NCI-H748 (cell line): ENCODE data around the gene AHCY.
"Not testable (repeated sequence)": the region's sequence is repeated elsewhere in the genome, so short reads cannot be mapped to it uniquely, and the experiment has no call there.

Experiments used
- DNase-seq: peaks from one replicate; lab custom pipeline; 2025; ENCODE audit not compliant: unreplicated experiment; lab: John Stamatoyannopoulos, UW

AHCY gene

DNA sequence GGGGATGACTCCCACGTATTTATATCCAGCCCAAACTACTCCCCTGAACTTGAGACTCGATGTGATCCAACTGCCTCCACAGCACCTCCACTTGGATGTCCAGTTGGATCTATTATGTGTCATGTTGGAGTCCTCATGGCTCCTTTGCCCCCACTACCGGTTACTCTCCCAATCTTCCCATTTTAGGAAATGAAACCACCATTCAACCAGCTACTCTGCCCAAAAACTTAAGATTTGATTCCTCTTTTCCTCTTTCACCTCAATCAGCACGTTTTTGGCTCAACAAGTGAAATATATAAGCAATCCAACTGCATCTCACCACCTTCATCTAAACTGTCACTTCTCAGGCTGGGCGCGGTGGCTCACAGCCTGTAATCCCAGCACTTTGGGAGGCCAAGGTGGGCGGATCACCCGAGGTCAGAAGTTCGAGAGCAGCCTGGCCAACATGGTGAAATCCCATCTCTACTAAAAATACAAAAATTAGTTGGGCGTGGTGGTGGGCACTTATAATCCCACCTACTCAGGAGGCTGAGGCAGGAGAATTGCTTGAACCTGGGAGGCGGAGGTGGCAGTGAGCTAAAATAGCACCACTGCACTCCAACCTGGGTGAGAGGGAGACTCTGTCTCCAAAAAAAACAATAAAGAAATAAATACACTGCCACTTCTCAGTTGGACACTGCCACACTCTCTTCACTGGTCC is 3.4 kb downstream of the AHCY start:
- DNase-seq, result no peak

DNA sequence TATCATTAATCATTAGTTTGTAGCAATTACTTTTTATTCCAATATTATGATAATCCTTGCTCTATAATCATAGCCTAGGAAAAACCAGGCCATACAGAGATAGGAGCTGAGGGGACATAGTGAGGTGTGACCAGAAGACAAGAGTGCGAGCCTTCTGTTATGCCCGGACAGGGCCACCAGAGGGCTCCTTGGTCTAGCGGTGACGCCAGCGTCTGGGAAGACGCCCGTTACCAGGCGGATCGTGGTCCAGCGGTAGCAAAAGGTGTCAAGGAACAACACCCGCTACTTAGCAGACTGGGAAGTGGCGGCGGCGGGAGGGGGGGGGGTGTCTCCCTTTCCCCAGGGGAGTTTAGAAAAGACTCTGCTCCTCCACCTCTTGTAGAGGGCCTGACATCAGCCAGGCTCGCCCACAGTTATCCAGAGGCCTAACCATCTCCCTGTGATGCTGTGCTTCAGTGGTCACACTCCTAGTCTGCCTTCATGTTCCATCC is 4.8 kb downstream of the AHCY start:
- DNase-seq, result not testable (repeated sequence)

DNA sequence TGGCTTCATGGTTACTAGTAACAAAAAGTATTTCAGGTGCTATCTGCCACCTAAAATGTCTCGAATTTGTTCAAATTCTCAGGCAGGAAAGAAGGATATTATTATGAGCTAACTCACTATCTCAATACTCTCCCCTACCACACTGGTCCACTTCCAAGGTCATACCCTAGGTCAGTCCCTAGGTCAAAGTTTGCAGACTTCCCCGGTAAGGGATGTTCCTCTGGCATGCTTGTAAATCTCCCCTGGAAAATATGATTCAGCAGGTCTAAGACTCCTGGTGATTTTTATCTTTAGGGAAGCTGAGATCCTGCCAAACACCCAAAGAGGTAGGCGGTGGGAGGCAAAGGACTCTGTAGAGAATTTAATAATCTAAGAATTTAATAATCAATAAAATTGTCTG is 6.7 kb downstream of the AHCY start:
- DNase-seq, result no peak

DNA sequence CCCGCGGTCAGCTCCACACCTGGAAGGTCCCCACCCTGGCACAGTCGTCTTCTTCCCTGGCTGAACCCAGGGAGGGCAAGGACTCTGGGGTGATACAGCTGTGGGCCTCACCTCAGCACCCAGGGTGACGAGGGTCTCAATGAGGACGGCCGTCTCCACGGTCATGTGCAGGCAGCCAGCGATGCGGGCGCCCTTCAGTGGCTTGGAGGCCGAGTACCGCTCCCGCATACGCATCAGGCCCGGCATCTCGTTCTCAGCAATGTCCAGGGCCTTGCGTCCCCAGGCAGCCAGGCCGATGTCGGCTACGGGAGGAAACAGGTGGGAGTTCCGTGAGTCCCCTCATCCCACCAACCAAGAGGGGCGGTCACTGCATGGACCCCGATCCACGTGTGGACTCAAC is 7.9 kb downstream of the AHCY start:
- no peak for DNase-seq

DNA sequence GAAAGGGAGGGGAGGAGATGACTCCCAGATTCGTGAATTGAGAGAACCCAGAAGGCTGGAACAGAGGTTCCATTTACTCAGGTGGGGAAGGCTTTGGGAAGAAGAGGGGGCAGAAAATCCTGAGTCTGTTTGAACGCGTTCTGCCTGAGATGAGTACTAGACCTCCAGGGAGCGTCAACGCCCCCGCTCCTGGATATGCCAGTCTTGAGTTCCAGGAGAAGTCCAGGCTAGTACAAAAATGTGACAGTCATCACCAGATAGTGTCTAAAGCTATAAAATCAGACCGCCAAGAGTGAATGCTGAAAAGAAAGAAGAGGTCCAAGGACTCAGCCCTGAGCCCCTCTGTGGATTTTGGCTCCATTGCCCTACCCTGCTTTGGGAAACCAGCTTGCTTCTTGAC is 8.6 kb downstream of the AHCY start:
- no peak for DNase-seq

DNA sequence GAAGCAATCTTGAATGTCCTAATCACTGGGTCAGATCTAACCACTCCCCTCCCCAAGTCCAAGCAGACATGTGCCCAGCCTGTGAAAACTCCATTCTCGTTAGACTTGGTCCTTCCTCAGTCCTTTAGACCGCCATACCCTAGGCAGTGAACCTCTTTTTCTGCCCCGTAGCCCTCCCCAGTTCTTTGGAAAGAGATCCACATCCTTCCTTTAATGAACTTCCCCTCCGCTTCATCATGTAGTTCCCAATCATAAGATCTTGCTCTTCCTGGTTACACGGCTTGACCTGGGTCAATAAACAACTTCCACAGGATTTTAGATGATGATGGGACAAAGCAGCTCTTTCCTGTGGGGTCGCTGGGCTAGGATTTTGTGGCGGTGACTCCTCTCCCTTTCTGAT is 9.6 kb downstream of the AHCY start:
- no peak for DNase-seq

DNA sequence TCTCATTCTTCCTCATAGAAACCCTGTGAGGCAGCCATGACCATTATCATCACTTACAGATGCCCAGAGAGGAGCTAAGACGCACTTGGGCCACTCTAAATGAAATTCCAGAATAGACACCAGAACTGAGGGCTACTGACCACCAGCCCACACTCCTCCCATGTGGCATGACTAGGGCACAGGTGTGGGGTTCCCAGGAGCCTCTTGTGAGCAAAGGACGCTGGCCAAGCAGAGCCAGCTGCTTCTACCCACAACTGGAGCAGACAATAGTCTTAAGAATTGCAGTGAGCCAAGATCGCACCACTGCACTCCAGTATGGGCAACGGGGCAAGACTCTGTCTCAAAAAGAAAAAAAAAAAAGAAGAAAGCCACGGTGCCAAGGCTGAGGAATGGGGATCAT is 10.0 kb downstream of the AHCY start:
- no peak for DNase-seq

DNA sequence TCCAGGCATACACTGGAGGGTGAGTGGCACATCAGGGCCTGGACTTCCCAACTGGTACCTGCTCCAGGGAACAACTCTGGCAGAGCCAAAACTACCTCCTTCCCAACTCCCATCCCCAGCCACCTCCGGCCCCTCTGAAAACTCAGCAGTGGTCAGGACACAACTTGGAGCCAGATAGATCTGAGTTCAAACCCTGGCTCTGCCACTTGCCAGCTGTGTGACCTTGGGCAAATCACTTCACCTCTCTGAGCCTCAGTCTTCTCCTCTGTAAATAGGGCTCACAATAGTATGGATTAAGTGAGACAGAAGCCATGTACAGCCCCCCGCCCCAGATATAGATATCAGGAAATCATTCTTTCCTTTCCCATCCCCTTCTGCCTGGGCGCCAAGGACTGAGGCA is 10.7 kb downstream of the AHCY start:
- DNase-seq, result no peak

DNA sequence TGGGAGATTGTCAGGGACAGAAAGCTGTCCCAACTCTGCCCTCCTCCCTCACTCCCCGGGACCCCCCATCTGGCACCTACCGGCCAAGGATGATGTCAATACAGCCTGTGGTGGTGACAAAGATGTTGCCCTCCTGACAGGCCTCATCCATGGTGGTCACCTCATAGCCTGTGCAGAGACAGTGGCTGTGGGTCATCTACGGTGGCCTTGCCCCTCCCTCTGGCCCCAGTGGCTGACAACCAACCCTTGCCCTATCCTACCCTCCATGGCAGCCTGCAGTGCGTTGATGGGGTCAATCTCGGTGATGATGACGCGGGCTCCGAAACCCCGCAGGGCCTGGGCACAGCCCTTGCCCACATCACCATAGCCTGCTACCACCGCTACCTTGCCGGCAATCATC is 12.7 kb downstream of the AHCY start:
- no peak for DNase-seq

DNA sequence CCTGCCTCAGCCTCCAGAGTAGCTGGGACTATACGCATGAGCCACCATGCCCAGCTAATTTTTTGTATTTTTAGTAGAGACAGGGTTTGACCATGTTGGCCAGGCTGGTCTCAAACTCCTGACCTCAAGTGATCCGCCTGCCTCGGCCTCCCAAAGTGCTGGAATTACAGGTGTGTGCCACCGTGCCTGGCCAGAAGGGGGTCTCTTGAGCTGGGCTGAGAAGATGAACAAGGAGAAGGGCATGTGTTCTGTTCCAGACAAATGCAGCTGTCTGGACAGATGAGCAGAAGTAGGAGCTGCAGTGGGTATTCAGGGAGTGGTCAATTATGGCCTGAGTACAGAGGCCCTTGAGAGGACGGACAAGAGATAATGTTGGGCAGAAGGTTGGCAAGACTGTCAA is 15.7 kb downstream of the AHCY start:
- not testable (repeated sequence) for DNase-seq

DNA sequence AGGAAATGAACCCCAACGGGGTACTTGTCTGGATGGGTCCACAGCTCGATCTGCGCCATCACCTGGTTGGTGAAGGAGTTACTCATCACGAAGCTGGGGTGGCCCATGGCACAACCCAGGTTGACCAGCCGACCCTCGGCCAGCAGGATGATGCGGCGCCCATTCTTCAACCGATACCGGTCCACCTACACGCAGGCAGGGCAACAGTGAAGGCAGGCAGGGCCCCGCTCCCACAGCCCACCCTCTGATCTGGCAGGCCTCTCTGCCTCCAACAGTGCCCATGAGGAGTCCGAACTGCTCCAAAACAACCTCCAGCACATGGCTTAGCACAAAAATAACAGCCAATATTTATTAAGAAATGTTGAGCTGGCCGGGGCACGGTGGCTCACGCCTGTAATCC is 17.7 kb downstream of the AHCY start:
- DNase-seq, result no peak

DNA sequence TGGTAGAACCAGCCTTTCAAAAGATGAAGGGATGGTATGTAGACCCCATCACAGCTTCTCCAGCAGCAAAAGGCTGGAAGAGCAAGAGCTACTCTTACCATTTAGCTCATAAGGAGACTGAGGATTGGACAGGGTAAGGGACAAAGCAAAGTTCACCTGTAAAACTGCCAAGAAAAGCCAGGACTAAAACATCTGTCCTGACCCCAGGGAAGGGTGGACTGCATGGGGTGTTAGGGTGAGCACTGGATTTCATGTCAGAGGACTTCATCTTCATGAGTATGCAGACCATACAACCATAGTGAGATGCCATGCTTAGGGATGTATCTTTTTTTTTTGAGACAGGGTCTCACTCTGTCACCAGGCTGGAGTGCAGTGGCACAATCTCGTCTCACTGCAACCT is 19.3 kb downstream of the AHCY start:
- DNase-seq, result no peak

DNA sequence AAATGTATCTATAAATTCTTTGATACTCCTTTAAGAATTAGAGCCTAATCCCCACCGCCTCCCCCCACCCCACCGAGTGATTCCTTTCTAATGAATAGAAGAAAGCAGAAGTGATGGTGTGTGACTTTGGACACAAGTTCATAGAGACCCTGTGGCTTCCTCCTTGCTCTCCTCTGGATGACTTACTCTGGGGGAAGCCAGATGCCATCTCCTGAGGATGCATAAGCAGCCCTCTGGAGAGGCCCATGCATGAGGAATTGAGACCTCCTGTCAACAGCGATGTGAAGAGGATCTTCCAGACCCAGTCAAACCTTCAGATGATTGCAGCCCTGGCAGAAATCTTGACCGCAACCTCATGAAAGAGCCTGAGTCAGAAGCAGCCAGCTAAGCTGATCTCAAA is 21.1 kb downstream of the AHCY start:
- DNase-seq, result no peak

DNA sequence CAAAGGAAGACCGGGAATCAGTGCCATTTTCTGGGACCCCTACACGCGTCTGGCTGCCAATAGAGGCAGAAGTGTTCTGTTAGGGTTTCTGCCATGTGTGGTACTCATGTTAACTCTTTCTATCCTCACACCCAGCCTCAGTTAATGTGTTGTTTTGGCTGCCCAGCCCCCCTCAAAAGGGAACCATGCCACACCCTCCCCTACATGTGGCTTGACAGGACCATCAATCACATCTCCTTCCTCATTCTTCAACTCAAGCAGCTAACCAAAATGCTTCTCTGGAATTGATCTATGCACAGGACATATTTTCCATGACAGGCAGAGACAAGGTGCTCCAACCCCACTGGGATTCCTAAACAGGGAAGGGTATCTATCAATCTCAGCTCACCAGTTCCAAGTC is 22.0 kb downstream of the AHCY start:
- no peak for DNase-seq

DNA sequence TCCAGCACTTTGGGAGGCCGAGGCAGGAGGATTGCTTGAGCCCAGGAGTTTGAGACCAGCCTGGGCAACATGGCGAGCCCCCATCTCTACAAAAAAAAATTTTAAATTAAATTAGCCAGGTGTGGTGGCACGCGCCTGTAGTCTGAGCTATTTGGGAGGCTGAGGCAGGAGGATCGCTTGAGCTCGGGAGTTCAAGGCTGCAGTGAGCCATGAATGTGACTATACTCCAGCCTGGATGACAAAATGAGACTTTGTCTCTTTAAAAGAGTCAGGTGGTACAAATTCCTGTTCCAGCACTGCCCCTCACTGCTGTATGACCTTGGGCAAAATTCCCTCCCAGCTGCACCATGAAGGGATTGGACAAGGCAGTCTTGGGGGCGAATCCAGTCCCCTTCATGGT is 28.5 kb downstream of the AHCY start:
- DNase-seq, result no peak

DNA sequence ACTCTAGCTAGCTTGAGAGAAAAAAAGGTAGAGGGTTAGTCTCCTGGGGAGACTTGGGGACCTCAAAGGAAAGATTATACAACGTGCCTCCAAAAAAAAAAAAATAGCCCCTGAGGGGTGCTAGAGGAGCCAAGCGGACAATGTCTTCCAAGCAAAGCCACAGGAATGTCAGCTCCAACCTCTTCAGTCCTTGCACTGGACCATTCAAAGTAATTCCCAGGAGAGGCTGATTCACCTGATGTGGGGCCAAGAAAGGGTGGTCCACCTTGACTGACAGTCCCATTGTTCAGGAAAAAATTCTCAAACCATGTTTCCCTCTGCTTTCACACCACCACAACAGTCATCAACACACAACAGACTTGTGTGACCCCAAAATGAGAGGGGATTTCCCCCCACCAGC is 31.2 kb downstream of the AHCY start:
- DNase-seq, result no peak

DNA sequence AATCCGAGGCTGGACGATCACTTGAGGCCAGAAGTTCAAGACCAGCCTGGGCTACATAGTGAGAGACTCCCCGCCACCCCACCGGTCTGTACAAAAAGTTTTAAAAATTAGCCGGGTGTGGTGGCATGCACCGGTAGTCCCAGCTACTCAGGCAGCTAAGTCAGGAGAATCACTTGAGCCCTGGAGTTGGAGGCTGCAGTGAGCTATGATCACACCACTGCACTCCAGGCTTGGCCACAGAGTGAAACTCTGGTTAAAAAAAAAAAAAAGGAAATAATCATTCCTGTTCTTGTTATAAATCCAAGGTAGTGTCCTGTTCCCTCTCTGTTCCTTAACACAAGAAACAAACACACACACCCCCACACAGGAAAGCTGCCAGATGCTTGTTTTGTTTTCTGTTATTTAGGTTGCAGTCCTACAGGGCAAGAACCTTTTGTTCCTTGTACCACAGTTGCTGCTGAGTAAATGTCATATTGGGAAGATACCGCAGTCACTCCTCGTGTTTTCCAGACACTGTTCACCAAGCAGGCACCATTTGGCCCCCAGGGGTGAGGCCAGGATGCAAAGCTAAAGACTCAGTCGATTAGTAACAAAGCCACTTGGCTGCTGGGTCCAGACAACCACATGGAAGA is 33.0 kb downstream of the AHCY start:
- no peak for DNase-seq

DNA sequence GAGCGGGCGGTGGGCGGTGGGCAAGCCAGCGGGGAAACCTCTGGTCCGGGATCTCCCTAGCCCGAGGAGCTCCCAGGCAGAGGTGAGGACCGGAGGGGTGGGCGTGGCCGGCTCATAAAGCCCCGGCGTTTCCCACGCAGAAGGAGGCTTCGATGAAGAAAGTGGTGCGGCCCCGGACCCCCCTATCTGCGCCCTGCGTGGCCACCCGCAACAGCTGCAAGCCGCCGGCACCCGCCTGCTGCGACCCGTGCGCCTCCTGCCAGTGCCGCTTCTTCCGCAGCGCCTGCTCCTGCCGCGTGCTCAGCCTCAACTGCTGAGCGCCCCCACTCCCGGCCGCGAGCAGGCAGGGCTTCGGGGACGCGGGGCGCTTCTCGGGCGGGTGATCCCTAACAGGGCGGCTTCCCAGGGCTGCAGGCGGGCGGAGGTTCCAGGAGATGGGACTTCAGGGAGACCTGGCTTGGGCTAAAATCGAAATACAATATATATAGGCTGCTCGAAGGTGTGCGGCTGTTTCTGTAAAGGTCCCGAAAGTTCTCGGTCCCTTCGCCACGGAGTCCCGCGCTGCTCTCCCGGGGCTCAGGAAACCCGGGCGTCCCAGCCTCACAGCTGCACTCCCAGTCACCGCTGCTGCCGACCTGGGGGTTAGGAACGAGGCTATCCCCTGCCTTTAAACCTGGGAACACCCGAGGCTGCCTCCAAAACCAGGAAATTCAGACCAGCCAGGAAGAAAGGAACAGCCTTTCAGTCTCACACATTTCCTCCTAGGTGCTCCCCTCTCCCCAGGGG is 34.1 kb downstream of the AHCY start:
- DNase-seq, result no peak

DNA sequence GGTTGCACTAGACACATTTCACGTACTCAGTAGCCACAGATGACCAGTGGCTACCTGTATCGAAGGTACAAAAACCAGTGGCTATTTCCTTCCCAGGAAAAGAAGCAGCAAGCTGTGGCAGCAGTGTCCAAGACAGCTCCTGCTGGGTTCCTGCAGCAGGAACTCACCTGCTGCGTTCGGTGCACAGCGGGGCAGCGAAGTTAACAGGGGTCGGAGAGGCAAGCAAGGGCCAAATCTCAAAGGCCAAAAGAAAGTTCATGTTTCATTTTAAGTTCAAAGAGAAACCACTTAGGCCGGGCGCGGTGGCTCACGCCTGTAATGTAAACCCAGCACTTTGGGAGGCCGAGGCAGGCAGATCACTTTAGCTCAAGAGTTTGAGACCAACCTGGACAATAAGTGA is 35.0 kb downstream of the AHCY start:
- no peak for DNase-seq

DNA sequence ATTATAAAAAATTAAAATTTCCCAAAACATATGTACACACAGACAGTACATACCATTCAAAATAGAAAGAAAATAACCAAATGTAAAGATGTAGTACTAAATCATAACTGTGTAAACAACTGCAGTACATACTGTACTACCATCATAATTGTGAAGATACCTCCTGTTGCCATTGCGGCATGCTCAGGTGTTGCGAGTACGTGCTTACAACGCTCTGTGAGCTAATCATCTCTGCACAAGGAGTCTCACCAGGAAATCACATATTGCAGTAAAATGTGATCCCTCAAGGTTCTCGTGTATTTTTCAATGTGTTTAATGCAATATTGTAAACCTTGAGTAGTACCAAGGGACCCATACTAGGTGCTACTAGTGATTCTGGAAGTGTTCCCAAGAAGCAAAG is 39.0 kb downstream of the AHCY start:
- no peak for DNase-seq

DNA sequence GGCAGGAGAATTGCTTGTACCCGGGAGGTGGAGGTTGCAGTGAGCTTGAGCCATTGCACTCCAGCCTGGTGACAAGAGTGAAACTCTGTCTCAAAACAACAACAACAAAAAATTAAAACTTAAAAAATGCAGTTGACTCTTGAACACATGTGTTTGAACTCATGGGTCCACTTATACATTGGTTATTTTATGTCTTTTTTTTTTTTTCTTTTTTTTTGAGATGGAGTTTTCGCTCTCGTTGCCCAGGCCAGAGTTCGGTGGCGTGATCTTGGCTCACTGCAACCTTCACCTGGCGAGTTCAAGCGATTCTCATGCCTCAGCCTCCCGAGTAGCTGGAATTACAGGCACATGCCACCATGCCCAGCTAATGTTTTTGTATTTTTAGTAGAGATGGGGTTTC is 39.7 kb downstream of the AHCY start:
- DNase-seq, result not testable (repeated sequence)
